ENCODE results near the gene KIF5A.

- TF ChIP-seq USF2 (IDR thresholded peaks at IDR 0.05; ENCODE audit: low read depth, low read length) (no peak), MAFK (IDR thresholded peaks at IDR 0.05; ENCODE audit: low read depth, low read length) (no peak), POLR2A (IDR thresholded peaks at IDR 0.05; ENCODE audit: low read depth, low read length) (no peak), CEBPB (IDR thresholded peaks at IDR 0.05; ENCODE audit: low read depth, low read length) (no peak), RFX5 (IDR thresholded peaks at IDR 0.05; ENCODE audit: low read depth, low read length) (no peak), CTCF (conservative IDR thresholded peaks at IDR 0.05; ENCODE audit: low read depth, low read length) (no peak), RCOR1 (IDR thresholded peaks at IDR 0.05; ENCODE audit: insufficient replicate concordance, low read length) (no peak), SMC3 (IDR thresholded peaks at IDR 0.05; ENCODE audit: low read depth, low read length) (no peak), BHLHE40 (IDR thresholded peaks at IDR 0.05; ENCODE audit: low read depth, low read length) (no peak), RAD21 (IDR thresholded peaks at IDR 0.05; ENCODE audit: low read length) (no peak), FOS (IDR thresholded peaks at IDR 0.05; ENCODE audit: low read depth, low read length) (no peak), MXI1 (IDR thresholded peaks at IDR 0.05; ENCODE audit: borderline replicate concordance, low read depth, low read length) (no peak), ELK1 (IDR thresholded peaks at IDR 0.05; ENCODE audit: borderline replicate concordance, low read depth, low read length) (no peak)
Measured at GRCh38 chr12:57524814-57525614, 24.8 kb upstream of the KIF5A start.
